Measurements from ENCODE around the gene TRPM1.

The TRPM1 gene

DNA sequence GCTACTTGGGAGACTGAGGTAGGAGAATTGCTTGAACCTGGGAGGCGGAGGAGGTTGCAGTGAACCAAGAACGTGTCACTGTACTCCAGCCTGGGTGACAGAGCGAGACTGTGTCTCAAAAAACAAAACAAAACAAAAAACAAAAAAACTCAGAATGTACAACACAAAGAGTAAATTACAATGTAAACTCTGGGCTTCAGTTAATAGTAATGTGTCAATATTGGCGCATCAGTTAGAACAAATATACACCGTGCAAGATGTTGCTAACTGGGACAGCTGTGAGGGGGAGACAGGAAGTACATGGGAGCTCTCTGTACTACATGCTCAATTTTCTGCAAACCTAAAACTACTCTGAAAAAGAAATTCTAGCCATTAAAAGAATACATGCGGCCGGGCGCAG is 23.5 kb upstream of the TRPM1 start:
- Histone ChIP-seq H3K9ac (ENCODE audit: insufficient read length, low read depth) (no peak overlapping the region), H3K9me3 (ENCODE audit: insufficient read depth, low read length) (no peaks in the 10 kb centered on the region), H3K4me1 (ENCODE audit: insufficient read depth, insufficient read length) (peaks cover 5% of the 10 kb centered on the region), H3K4me3 (ENCODE audit: insufficient read length, low read depth) (no peak overlapping the region), H3K36me3 (ENCODE audit: insufficient read depth, insufficient read length, low read length) (no peaks in the 10 kb centered on the region), H3K27me3 (ENCODE audit: insufficient read depth, insufficient read length) (no peaks in the 10 kb centered on the region)
- TF ChIP-seq ZNF274 (IDR thresholded peaks at IDR 0.05; ENCODE audit: low read depth, low read length) (no peak), YY1 (IDR thresholded peaks at IDR 0.05; ENCODE audit: insufficient read depth, insufficient read length) (no peak), SUZ12 (IDR thresholded peaks at IDR 0.05; ENCODE audit: extremely low read depth, insufficient read depth, insufficient read length) (no peak)
- DNase-seq (ENCODE audit: low read depth, low spot score) = no peak

DNA sequence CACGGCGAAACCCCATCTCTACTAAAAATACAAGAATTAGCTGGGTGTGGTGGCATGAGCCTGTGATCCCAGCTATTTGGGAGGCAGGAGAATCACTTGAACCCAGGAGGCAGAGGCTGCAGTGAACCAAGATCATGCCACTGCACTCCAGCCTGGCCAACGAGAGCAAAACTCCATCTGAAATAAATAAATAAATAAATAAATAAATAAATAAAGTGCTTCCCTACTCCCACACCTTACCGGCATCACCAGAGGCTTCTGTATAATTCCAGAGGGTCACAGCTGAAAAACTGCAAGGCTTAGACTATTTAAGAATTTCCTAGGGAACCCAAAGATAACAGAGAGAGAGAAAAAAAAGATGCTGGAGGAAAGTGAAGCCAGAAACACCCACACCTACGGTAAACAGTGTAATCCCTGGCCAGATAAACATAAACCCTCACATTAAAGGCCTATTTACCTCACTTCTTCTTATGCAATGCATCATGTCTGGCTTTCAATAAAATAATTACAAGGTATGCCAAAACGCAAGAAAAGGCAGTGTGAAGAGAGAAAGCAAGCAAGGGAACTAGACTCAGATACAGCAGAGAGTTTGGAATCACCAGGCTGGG is 15.0 kb upstream of the TRPM1 start:
- Histone ChIP-seq H3K9ac (ENCODE audit: insufficient read length, low read depth) (no peak overlapping the region), H3K4me3 (ENCODE audit: insufficient read length, low read depth) (no peak overlapping the region), H3K4me1 (ENCODE audit: insufficient read depth, insufficient read length) (no peaks in the 10 kb centered on the region), H3K36me3 (ENCODE audit: insufficient read depth, insufficient read length, low read length) (no peaks in the 10 kb centered on the region), H3K9me3 (ENCODE audit: insufficient read depth, low read length) (no peaks in the 10 kb centered on the region; the same call in 1 of the 2 replicates), H3K27me3 (ENCODE audit: insufficient read depth, insufficient read length) (no peaks in the 10 kb centered on the region)
- TF ChIP-seq YY1 (IDR thresholded peaks at IDR 0.05; ENCODE audit: insufficient read depth, insufficient read length) (no peak), SUZ12 (IDR thresholded peaks at IDR 0.05; ENCODE audit: extremely low read depth, insufficient read depth, insufficient read length) (no peak), ZNF274 (IDR thresholded peaks at IDR 0.05; ENCODE audit: low read depth, low read length) (no peak)
- DNase-seq (ENCODE audit: low read depth, low spot score) = no peak

DNA sequence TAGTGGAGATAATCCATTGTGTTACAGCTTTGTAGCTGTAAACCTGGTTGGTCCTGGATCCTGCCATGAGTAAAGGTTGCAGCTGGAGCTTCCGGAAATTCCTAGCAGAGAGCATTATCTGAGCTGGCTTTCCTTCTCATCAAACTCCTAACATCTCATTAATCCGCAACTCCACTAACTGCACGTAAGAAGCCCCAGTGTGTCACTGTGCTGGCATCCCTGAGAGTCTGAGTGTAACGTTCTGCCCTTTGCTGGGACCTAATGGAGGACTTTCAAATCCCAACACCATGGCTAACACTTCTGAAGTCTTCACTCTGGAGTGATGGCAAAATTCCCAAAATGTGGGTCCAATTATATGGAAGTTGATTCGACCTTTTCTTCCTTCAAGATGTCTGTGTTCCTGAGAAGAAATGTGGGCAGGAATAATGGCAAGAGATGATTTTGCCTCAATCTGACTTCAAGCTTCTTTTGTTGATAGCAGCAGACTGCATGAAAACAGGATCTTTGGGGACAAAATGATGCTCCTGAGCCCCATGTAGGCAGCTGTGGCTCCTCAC is 9.6 kb upstream of the TRPM1 start:
- H3K9me3 ChIP-seq (ENCODE audit: insufficient read depth, low read length) = no peaks in the 10 kb centered on the region; the same call in 1 of the 2 replicates
- no peaks in the 10 kb centered on the region for H3K27me3 ChIP-seq (ENCODE audit: insufficient read depth, insufficient read length)
- no peaks in the 10 kb centered on the region for H3K36me3 ChIP-seq (ENCODE audit: insufficient read depth, insufficient read length, low read length)
- no peak for TF ChIP-seq ZNF274 (IDR thresholded peaks at IDR 0.05; ENCODE audit: low read depth, low read length)
- TF ChIP-seq SUZ12 (IDR thresholded peaks at IDR 0.05; ENCODE audit: extremely low read depth, insufficient read depth, insufficient read length) = no peak
- no peak for TF ChIP-seq YY1 (IDR thresholded peaks at IDR 0.05; ENCODE audit: insufficient read depth, insufficient read length)
- H3K9ac ChIP-seq (ENCODE audit: insufficient read length, low read depth) = no peak overlapping the region
- H3K4me1 ChIP-seq (ENCODE audit: insufficient read depth, insufficient read length) = no peaks in the 10 kb centered on the region
- no peak for DNase-seq (ENCODE audit: low read depth, low spot score)
- no peak overlapping the region for H3K4me3 ChIP-seq (ENCODE audit: insufficient read length, low read depth)

DNA sequence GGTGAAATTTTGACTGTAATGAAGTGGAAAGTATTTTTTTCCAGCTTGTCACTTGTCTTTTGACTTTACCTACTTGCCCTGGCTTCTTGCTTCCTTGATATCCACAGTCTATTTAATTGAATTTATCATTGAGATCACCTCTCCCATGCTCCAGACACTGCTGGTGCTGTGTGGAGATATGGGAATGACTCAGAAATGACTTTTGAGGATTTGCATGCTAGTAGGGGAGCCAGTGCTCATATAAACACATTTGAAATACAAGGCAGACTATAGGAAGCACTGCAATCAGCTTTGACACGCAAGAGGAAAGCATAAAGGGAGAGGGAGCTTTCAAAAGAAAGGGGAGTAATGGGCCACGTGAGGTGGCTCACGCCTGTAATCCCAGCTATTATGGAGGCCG is 7.3 kb upstream of the TRPM1 start:
- H3K4me1 ChIP-seq (ENCODE audit: insufficient read depth, insufficient read length) = no peaks in the 10 kb centered on the region
- H3K36me3 ChIP-seq (ENCODE audit: insufficient read depth, insufficient read length, low read length) = no peaks in the 10 kb centered on the region
- no peak for DNase-seq (ENCODE audit: low read depth, low spot score)
- H3K9me3 ChIP-seq (ENCODE audit: insufficient read depth, low read length) = no peaks in the 10 kb centered on the region
- TF ChIP-seq SUZ12 (IDR thresholded peaks at IDR 0.05; ENCODE audit: extremely low read depth, insufficient read depth, insufficient read length) (no peak), ZNF274 (IDR thresholded peaks at IDR 0.05; ENCODE audit: low read depth, low read length) (no peak), YY1 (IDR thresholded peaks at IDR 0.05; ENCODE audit: insufficient read depth, insufficient read length) (no peak)
- H3K27me3 ChIP-seq (ENCODE audit: insufficient read depth, insufficient read length) = no peaks in the 10 kb centered on the region
- no peak overlapping the region for H3K4me3 ChIP-seq (ENCODE audit: insufficient read length, low read depth)
- no peak overlapping the region for H3K9ac ChIP-seq (ENCODE audit: insufficient read length, low read depth)

DNA sequence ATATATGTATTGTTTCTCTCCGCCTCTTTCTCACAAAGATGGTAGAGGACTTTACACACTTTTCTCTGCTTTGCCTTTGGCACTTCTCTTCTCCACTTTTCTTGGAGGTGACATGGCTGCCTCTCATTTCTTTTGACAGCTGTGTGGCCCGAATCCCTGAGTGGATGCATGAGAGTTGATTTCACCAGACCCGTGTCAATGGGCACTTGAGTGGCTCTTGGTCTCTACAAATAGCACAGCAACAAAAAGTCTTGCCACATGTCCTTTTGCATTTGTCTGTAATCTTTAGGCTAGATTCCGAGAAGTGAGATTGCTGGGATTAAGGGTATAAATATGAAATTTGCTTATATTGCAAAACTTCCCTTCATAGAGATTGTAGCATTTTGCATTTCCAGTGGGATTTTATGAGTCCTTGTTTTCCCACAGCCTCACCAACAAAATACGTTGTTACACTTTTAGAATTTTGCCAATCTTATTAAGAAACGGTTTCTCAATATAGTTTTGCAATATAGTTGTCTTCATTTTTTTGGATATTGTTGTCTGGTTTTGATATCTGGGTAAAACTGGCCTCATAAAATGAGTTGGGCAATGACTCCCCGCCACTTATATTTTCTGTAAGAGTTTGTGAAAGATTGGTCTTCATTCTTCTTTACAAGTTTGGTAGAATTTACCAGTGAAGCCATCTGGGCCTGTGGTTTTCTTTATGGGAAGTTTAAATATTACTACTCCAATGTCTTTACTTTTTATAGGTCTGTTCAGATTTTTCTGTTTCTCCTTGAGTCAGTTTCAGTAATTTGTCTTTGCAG is 5.2 kb upstream of the TRPM1 start:
- no peak for DNase-seq (ENCODE audit: low read depth, low spot score)
- H3K4me3 ChIP-seq (ENCODE audit: insufficient read length, low read depth) = no peak overlapping the region
- H3K9ac ChIP-seq (ENCODE audit: insufficient read length, low read depth) = no peak overlapping the region
- H3K9me3 ChIP-seq (ENCODE audit: insufficient read depth, low read length) = no peaks in the 10 kb centered on the region
- TF ChIP-seq ZNF274 (IDR thresholded peaks at IDR 0.05; ENCODE audit: low read depth, low read length) (no peak), SUZ12 (IDR thresholded peaks at IDR 0.05; ENCODE audit: extremely low read depth, insufficient read depth, insufficient read length) (no peak), YY1 (IDR thresholded peaks at IDR 0.05; ENCODE audit: insufficient read depth, insufficient read length) (no peak)
- H3K4me1 ChIP-seq (ENCODE audit: insufficient read depth, insufficient read length) = no peaks in the 10 kb centered on the region
- no peaks in the 10 kb centered on the region for H3K27me3 ChIP-seq (ENCODE audit: insufficient read depth, insufficient read length)
- no peaks in the 10 kb centered on the region for H3K36me3 ChIP-seq (ENCODE audit: insufficient read depth, insufficient read length, low read length)

DNA sequence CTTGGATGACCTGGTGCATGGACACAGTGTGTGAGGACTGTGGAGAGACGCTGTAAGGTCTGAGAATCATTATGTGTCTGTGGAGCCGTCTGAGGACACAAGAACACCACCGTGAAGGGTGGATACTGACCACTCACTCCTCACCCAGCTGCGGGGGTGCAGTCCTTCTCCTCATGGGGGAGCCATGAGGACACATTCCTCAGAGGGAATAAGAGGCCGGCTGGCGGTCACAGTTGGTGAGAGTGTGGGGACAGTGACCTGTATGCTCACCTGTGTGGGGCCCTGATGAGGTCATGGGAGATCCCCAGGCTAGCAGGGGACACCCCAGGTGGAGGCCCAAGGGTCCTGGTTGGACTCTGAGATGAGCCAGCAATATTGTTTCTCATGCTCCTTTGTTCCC is 2.5 kb upstream of the TRPM1 start:
- no peak for TF ChIP-seq ZNF274 (IDR thresholded peaks at IDR 0.05; ENCODE audit: low read depth, low read length)
- TF ChIP-seq SUZ12 (IDR thresholded peaks at IDR 0.05; ENCODE audit: extremely low read depth, insufficient read depth, insufficient read length) = no peak
- TF ChIP-seq YY1 (IDR thresholded peaks at IDR 0.05; ENCODE audit: insufficient read depth, insufficient read length) = no peak
- H3K4me1 ChIP-seq (ENCODE audit: insufficient read depth, insufficient read length) = no peaks in the 10 kb centered on the region
- no peak overlapping the region for H3K9ac ChIP-seq (ENCODE audit: insufficient read length, low read depth)
- no peak for DNase-seq (ENCODE audit: low read depth, low spot score)
- no peaks in the 10 kb centered on the region for H3K27me3 ChIP-seq (ENCODE audit: insufficient read depth, insufficient read length)
- H3K4me3 ChIP-seq (ENCODE audit: insufficient read length, low read depth) = no peak overlapping the region
- no peaks in the 10 kb centered on the region for H3K36me3 ChIP-seq (ENCODE audit: insufficient read depth, insufficient read length, low read length)
- H3K9me3 ChIP-seq (ENCODE audit: insufficient read depth, low read length) = no peaks in the 10 kb centered on the region
